Measurements from ENCODE around the gene BAG2.
A peak's percentile ranks its signal among the peaks of the same experiment; 100 is the strongest.

The BAG2 gene

GRCh38 chr6:57174511-57174907 lies 2.4 kb downstream of the BAG2 start:
- no peak for DNase-seq

GRCh38 chr6:57177545-57178265 lies 5.6 kb downstream of the BAG2 start:
- no peak for DNase-seq

GRCh38 chr6:57180596-57180995 lies 8.5 kb downstream of the BAG2 start:
- DNase-seq: no peak

- no peak for DNase-seq
Observed at GRCh38 chr6:57182017-57182432, 9.9 kb downstream of the BAG2 start.

GRCh38 chr6:57183336-57183735 lies 11.2 kb downstream of the BAG2 start:
- no peak for DNase-seq

GRCh38 chr6:57190140-57190539 lies 18.0 kb downstream of the BAG2 start:
- DNase-seq: peak; percentile 8

GRCh38 chr6:57193177-57193576 lies 21.1 kb downstream of the BAG2 start:
- DNase-seq: no peak

- no peak for DNase-seq
Observed at GRCh38 chr6:57195457-57195856, 23.3 kb downstream of the BAG2 start.

- DNase-seq: no peak
Observed at GRCh38 chr6:57198926-57199636, 27.0 kb downstream of the BAG2 start.

GRCh38 chr6:57201718-57202117 lies 29.6 kb downstream of the BAG2 start:
- DNase-seq: no peak

GRCh38 chr6:57205550-57206328 lies 33.6 kb downstream of the BAG2 start:
- no peak for DNase-seq

- DNase-seq: no peak
Observed at GRCh38 chr6:57207141-57207540, 35.0 kb downstream of the BAG2 start.

GRCh38 chr6:57207872-57208271 lies 35.7 kb downstream of the BAG2 start:
- DNase-seq: no peak

GRCh38 chr6:57209030-57209429 lies 36.9 kb downstream of the BAG2 start:
- no peak for DNase-seq

- DNase-seq: no peak
Observed at GRCh38 chr6:57210060-57210459, 37.9 kb downstream of the BAG2 start.

GRCh38 chr6:57215260-57215659 lies 43.1 kb downstream of the BAG2 start:
- no peak for DNase-seq

- DNase-seq: no peak
Observed at GRCh38 chr6:57216235-57217101, 44.3 kb downstream of the BAG2 start.

GRCh38 chr6:57217270-57217669 lies 45.1 kb downstream of the BAG2 start:
- no peak for DNase-seq

GRCh38 chr6:57220083-57220703 lies 48.1 kb downstream of the BAG2 start:
- DNase-seq: no peak

- DNase-seq: peak; percentile 61
Observed at GRCh38 chr6:57221191-57221935, 49.2 kb downstream of the BAG2 start.

- DNase-seq: peak; percentile 86
Observed at GRCh38 chr6:57221936-57222742, 50.0 kb downstream of the BAG2 start, which contains the start of gene RAB23. Gene RAB23 (minus strand): TSS chr6:57222307. CDS start chr6:57210380, 11,927 bp downstream.

All from RPMI8226 (cell line).